Psoas muscle (tissue), 8 donors: ENCODE data around the gene TBC1D22A. TPM values are rescaled to one million over a fixed set of nuclear protein-coding genes. Genes with fewer than 3 reads are reported as not detected.

Source experiments
- ATAC-seq, 4 donors: fragments of 200-7000 bp; cut with Tn5 transposase; one replicate each; pipeline ENCODE4 v1.9.1; 2020; ENCODE audit warnings: moderate library complexity in 3 of 4, mild to moderate bottlenecking in 2 of 4
- DNase-seq, 2 donors: peaks; one replicate each; pipeline ENCODE4 v3.0.0-alpha.2; 2020
- H3K27ac ChIP-seq: fragments of 200-600 bp; one replicate; pipeline ENCODE4 v1.8.0; 2022
- H3K27me3 ChIP-seq, 3 donors: fragments of 200-600 bp in 1 of 3; one replicate each; pipeline versions ENCODE4 v1.6.1 to v1.8.0; 2013 to 2022; ENCODE audit warnings: low read length in 2 of 3, mild to moderate bottlenecking in 2 of 3, moderate library complexity in 1 of 3; ENCODE audit not compliant: insufficient read depth in 3 of 3
- H3K36me3 ChIP-seq, 2 donors: fragments of 200-600 bp in 1 of 2; one replicate each; pipeline versions ENCODE4 v1.6.1 to v1.8.0; 2013 to 2022; ENCODE audit warnings: low read depth in 1 of 2, mild to moderate bottlenecking in 1 of 2, moderate library complexity in 1 of 2; ENCODE audit not compliant: insufficient read depth in 1 of 2
- H3K4me1 ChIP-seq: fragments of 200-600 bp; one replicate; pipeline ENCODE4 v1.8.0; 2022
- H3K4me3 ChIP-seq: fragments of 200-600 bp; one replicate; pipeline ENCODE4 v1.8.0; 2022; ENCODE audit warnings: mild to moderate bottlenecking
- H3K9me3 ChIP-seq: fragments of 200-600 bp; one replicate; pipeline ENCODE4 v1.8.0; 2022
- CTCF ChIP-seq: fragments of 200-600 bp; IDR thresholded peaks from one replicate; pipeline ENCODE4 v1.8.0; 2022; ENCODE audit warnings: antibody characterized with exemption
- whole genome bisulfite sequencing, 3 donors: extraction: QIAGEN DNeasy Blood & Tissue Kit; methylation state at CpG; one replicate each; pipeline versions ENCODE4 v1.1.6 to v1.1.7; 2013; 5-methylcytosine and 5-hydroxymethylcytosine counted together
- intact Hi-C, 2 donors: fragments of 100-400 bp; cut with DNase I; formaldehyde crosslinking; loops; one replicate each; pipeline versions ENCODE4 v1.11.0 to v1.14.2; 2022
- polyA plus RNA-seq, 3 donors: library from polyadenylated mRNA; stranded (reverse); fragments of 200-250 nt; gene quantifications; one replicate each; pipeline ENCODE4 v1.2.3, GENCODE V29; 2013
- total RNA-seq, 4 donors: library from RNA; stranded (reverse); fragmentation: NEBNext Ultra II Directional in 2 of 4; extraction: Animal tissue kit (Norgen Biotek cat#: 25700) in 2 of 4; gene quantifications; one replicate each; pipeline versions ENCODE4 v1.2.1 to v1.2.4, GENCODE V29; 2021 to 2023
- donor health status: healthy with polysubstance abuse.
- donor health status: DM: no; HTN: no; CAD: no; lungs with moderate emphysema.
- donor health status: Bipolar disorder and iron deficiency.
- donor health status: healthy.
- donor health status: DM: yes; HTN: yes; CAD: no.
- donor health status: DM: no; HTN: no; CAD: no.
- donor health status: DM: no; HTN: no; CAD: no.
- donor health status: DM: yes; HTN: yes; CAD: no.

TBC1D22A gene
- total and polyA plus RNA-seq, 7 donors: 11.7 to 25.0 (median 18.9) TPM

- no peaks in the 10 kb centered on the region for H3K27me3 ChIP-seq
- DNase-seq: no peak
- H3K27ac ChIP-seq: no peak overlapping the region
- 94 to 95% (median 94%) methylated on average over 17 of the region's 17 CpGs for WGBS, 3 donors
- H3K4me3 ChIP-seq: no peak overlapping the region
- no peaks in the 10 kb centered on the region for H3K36me3 ChIP-seq
- TF ChIP-seq CTCF: no peak
- intact Hi-C loops: loop anchor here in 1 of 2 donors (1.0 kb wide), 1 partner anchor 10 kb away; no protein-coding TSS in a partner anchor
- H3K9me3 ChIP-seq: no peaks in the 10 kb centered on the region
- no peak for ATAC-seq
- H3K4me1 ChIP-seq: peaks cover 11% of the 10 kb centered on the region
Observed at GRCh38 chr22:47152236-47152635, 389.8 kb downstream of the TBC1D22A start.

GRCh38 chr22:47152938-47153337 is 390.5 kb downstream of the TBC1D22A start:
- no peak for ATAC-seq
- no peak overlapping the region for H3K4me3 ChIP-seq
- H3K27ac ChIP-seq: no peak overlapping the region
- H3K36me3 ChIP-seq: no peaks in the 10 kb centered on the region
- peaks cover 11% of the 10 kb centered on the region for H3K4me1 ChIP-seq
- DNase-seq: no peak
- intact Hi-C loops: loop anchor here in 1 of 2 donors (1.0 kb wide), 1 partner anchor 9 kb away; no protein-coding TSS in a partner anchor
- H3K27me3 ChIP-seq: no peaks in the 10 kb centered on the region
- WGBS, 3 donors: 61 to 70% (median 65%) methylated on average over 6 of the region's 6 CpGs
- TF ChIP-seq CTCF: no peak
- H3K9me3 ChIP-seq: no peaks in the 10 kb centered on the region

GRCh38 chr22:47153854-47154525 is 391.5 kb downstream of the TBC1D22A start:
- WGBS, 3 donors: 57 to 63% (median 62%) methylated on average over 23 of the region's 23 CpGs
- ATAC-seq: peak in 2 of 4 donors; percentile 45
- no peak for TF ChIP-seq CTCF

GRCh38 chr22:47154621-47155081 is 392.2 kb downstream of the TBC1D22A start:
- Histone ChIP-seq H3K4me1 (peaks cover 11% of the 10 kb centered on the region), H3K27me3 (no peaks in the 10 kb centered on the region), H3K4me3 (peak overlapping the region; percentile 21), H3K9me3 (no peaks in the 10 kb centered on the region), H3K27ac (no peak overlapping the region), H3K36me3 (no peaks in the 10 kb centered on the region)
- ATAC-seq (peak; percentile 40 to 67 (median 54)), DNase-seq (peak; percentile 52 to 65)
- TF ChIP-seq CTCF: no peak
- WGBS, 3 donors: 7 to 20% (median 11%) methylated on average over 19 of the region's 19 CpGs
- intact Hi-C loops: no loop called here

More at GRCh38 chr22:47153854-47154525, 391.5 kb downstream of the TBC1D22A start:
- no peaks in the 10 kb centered on the region for H3K27me3 ChIP-seq
- DNase-seq: no peak
- H3K4me3 ChIP-seq: peak overlapping the region; percentile 21
- H3K36me3 ChIP-seq: no peaks in the 10 kb centered on the region
- peaks cover 11% of the 10 kb centered on the region for H3K4me1 ChIP-seq
- no peak overlapping the region for H3K27ac ChIP-seq
- intact Hi-C loops: no loop called here
- H3K9me3 ChIP-seq: no peaks in the 10 kb centered on the region
